ENCODE data around the gene ELP4. TPM values are rescaled to one million over a fixed set of nuclear protein-coding genes. Genes with fewer than 3 reads are reported as not detected.
"Not testable (repeated sequence)": the region's sequence is repeated elsewhere in the genome, so short reads cannot be mapped to it uniquely, and the experiment has no call there.

Gene ELP4
- polyA plus RNA-seq, 1 donor = 17.4 TPM

GRCh38 chr11:31702966-31703365 is 193.4 kb downstream of the ELP4 start:
- DNase-seq (ENCODE audit: low read depth) = no peak

- no peak for DNase-seq (ENCODE audit: low read depth)
Observed at GRCh38 chr11:31706357-31706756, 196.8 kb downstream of the ELP4 start.

GRCh38 chr11:31711137-31711536 is 201.6 kb downstream of the ELP4 start:
- no peak for DNase-seq (ENCODE audit: low read depth)

GRCh38 chr11:31712851-31713250 is 203.3 kb downstream of the ELP4 start:
- no peak for DNase-seq (ENCODE audit: low read depth)

DNA sequence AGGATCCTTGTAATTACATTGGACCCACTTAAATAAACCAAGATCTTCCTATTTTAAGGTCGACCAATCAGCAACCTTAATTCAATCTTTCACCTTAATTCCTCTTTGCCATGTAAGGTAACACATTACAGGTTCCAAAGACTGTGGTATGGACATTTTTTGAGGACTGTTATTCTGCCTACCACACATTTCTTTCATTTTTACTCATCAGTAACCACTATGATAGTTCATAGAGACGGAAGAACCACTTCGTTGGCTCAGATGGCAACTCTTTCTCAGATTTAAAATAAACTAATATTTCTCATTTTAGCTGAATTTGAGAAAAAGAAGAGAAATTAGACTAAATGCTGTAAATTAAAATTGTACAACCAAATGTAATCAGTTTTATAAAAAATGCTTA is 205.3 kb downstream of the ELP4 start:
- no peak for DNase-seq (ENCODE audit: low read depth)

- no peak for DNase-seq (ENCODE audit: low read depth)
Observed at GRCh38 chr11:31720225-31720624, 210.7 kb downstream of the ELP4 start.

DNA sequence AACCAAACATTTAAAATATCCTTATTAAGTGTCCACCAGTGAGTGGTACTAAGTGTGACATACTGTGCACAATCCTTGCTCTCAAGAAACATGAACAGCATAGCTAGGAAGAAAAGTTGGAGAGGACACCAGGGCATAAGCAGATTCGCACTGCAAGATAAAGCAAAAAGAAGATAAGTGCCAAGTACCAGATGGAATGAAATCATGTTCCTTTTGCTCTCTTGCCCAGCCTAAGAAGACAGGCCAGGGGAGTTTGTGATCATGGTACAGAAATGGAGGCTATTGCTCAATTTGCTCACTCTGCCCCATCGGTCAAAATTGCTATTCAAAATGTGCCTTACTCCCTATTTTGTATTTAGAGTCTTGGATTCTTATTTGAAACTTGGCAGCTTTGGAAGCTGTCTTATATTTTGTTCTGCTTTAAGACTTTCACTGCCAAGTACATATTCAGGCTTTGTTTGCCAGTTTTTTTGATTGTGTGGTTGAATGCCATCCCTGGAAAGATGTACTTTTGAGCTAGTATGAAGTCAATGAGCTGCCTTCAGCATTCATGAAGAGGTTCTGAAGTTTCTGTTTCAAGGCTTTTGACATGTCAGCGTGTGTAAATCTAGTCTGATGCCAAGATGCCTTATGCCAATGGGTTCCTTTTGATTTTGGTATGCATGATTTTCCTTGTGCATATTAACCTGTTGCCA is 211.3 kb downstream of the ELP4 start:
- DNase-seq (ENCODE audit: low read depth) = no peak

DNA sequence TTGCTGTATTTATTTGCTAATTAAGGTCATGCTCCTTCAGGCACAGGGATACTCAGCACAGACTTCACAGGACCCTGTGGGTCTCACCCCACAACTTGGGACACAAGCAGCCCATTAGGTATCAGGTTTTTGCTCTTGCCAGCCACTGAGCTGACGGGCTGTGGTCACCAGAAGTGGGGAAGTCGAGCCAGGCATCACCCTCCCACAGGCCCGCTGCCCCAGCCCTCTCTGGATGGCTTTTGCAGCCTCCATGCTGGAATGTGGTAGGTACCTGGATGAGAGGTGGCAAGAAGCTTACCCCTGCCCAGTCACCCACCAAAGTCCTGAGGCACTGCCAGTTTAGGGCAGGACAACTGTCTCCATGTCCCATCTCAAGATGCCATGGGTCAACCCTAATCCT is 213.2 kb downstream of the ELP4 start:
- DNase-seq (ENCODE audit: low read depth) = no peak

- DNase-seq (ENCODE audit: low read depth) = no peak
Observed at GRCh38 chr11:31725176-31725575, 215.6 kb downstream of the ELP4 start.

DNA sequence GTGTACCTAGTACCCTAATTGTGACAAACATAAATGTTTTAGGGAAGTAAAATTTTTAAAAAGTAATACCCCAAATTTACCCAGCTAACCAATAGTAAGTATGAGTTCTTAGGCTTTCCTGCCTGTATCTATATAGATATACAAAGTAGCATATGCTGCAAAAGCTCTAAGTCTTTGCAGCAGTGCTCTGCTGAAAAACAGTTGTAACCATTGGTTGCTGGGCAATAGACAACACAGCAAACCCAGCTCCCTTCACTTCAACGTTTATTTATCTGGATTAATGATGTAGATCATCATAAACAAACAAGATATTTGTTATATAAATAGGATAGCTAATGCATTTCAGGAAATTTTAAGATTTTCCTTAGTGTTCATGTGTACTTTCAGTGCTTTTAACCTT is 218.9 kb downstream of the ELP4 start:
- no peak for DNase-seq (ENCODE audit: low read depth)

GRCh38 chr11:31740131-31740530 is 230.6 kb downstream of the ELP4 start:
- no peak for DNase-seq (ENCODE audit: low read depth)

DNA sequence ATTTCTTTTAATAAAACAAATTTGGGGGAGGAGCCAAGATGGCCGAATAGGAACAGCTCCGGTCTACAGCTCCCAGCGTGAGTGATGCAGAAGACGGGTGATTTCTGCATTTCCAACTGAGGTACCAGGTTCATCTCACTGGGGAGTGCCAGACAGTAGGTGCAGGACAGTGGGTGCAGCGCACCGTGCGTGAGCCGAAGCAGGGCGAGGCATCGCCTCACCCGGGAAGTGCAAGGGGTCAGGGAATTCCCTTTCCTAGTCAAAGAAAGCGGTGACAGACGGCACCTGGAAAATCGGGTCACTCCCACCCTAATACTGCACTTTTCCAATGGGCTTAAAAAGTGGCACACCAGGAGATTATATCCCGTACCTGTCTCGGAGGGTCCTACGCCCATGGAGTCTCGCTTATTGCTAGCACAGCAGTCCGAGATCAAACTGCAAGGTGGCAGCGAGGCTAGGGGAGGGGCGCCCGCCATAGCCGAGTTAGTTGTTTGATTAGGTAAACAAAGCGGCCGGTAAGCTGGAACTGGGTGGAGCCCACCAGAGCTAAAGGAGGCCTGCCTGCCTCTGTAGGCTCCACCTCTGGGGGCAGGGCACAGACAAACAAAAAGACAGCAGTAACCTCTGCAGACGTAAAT is 231.3 kb downstream of the ELP4 start:
- not testable (repeated sequence) for DNase-seq (ENCODE audit: low read depth)

DNA sequence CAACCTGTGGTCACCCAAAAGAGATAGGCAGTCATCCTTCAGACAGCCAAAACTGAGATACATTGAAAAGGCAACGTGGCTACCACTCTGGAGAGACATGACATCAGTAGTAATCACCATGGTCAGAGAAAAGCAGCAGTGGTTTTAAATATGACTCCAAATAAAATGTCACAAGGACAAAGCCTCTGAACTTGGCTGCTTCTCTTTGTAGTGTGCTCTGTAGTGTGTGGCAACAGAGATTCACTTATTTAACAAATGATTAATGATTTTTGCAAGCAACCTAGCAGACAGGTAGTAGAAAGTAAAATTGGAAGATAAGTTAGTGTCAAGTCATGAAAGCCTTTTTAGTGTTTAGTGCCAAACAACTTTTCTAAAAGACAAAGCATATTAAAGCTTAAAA is 238.0 kb downstream of the ELP4 start:
- no peak for DNase-seq (ENCODE audit: low read depth)

GRCh38 chr11:31757260-31757835 is 247.8 kb downstream of the ELP4 start:
- DNase-seq (ENCODE audit: low read depth) = no peak

DNA sequence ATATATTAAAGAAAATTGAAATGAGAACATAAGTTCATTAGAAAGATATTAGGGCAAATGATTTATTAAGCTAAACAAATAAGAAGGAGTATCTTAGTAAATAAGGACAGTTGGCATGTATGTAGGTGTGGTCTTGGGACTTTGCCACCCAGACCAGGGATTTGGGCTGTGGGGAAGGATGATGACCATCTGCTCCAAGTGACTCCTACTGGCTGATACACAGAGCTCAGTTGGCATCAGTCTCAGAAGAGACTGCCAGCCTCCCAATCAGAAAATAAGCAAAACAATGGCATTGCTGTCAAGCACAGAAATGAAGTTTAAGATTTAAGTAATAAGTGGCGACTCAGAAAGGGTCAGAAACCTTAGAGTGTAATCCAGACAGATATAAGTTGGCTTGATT is 252.1 kb downstream of the ELP4 start:
- DNase-seq (ENCODE audit: low read depth) = no peak

GRCh38 chr11:31763296-31763695 is 253.7 kb downstream of the ELP4 start:
- DNase-seq (ENCODE audit: low read depth) = no peak

GRCh38 chr11:31764261-31764660 is 254.7 kb downstream of the ELP4 start:
- DNase-seq (ENCODE audit: low read depth) = no peak

GRCh38 chr11:31764766-31765165 is 255.2 kb downstream of the ELP4 start:
- DNase-seq (ENCODE audit: low read depth) = no peak

- DNase-seq (ENCODE audit: low read depth) = no peak
Observed at GRCh38 chr11:31767066-31767465, 257.5 kb downstream of the ELP4 start.

DNA sequence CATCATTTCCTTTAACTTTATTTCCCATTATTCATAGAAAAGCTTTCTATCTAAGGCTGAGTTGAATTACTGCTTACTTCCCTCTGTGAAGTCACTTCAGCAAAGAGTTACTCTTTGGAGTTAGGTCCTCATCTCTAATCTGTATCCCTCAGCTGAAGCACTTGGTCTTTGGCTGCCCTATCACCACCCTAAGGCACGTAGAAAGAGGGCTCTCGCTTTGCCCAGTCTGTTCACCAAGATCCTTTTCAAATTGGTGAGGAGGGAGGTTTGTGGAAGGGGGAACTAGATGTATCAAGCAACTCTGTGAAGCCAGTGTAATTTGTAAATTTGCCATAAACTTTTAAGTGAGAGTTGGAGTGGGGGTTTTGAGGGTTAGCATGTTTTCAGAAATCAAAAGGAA is 258.1 kb downstream of the ELP4 start:
- no peak for DNase-seq (ENCODE audit: low read depth)

- no peak for DNase-seq (ENCODE audit: low read depth)
Observed at GRCh38 chr11:31768749-31769640, 259.4 kb downstream of the ELP4 start.

DNA sequence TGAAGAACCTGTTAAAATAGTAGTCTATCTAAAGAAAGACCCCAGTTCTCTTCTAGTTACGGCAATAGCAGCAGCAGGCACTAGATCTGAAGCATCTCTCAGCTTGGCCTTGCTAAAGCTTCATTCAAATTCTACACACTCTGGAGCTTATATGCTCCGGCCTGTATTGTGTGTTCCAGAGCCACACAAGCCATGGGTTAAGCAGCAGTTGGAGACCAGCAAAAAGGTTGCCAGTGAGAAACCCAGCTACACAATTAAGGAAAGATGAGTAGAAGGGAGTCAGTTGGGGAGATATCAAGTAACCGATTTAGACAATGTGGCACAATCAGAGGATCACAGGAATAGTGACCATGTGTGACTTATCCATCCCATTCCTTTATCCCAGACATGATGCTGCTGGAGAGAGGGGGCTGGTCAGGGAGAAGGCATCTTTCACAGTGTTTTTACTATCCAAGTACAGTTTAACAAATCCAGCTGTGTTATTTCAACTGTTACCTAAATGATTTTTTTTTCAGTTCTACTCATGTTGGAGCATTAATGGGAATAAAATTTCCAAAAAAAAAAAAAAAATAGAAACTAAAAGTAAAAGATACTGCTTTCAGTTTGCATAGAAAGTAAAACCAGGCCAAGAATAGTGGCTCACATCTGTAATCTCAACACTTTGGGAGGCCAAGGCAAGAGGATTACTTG is 260.6 kb downstream of the ELP4 start:
- no peak for DNase-seq (ENCODE audit: low read depth)

Data from forelimb muscle (tissue), 1 donor.